COLO829 (cell line): ENCODE data around the gene ARL4C.

Source experiments
- DNase-seq: peaks from one replicate; pipeline ENCODE4 v3.0.0; 2012; ENCODE audit warnings: low spot score

The ARL4C gene

DNA sequence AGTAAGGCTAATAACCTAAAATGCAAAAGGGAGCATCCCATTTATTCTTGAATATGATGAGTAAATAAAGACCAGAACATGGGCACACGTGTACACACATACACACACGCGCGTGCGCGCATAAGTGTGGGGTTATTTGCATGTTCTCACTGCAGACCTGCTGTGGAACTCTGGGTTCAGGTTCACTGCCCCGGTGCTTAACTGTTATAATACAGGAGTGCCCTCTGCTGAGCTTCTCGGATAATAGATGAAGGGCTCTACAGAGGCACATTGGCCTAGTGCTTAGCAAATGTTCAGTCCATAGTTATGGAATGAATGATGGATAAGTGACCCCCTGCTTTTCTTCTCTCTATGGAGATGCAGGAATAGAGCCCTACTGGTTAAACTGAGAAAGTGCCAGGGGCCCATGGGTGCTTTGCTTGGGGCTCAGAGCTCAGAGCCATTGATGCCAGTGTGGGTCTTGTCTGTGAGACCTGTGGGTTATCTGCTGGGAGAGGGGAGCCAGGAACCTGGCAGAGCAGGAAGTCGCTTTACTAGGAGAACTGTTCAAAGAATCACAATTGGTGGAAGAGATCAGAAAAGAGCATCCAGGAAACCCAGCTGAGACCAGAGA lies 3.6 kb upstream of the ARL4C start:
- peak; percentile 18 for DNase-seq

DNA sequence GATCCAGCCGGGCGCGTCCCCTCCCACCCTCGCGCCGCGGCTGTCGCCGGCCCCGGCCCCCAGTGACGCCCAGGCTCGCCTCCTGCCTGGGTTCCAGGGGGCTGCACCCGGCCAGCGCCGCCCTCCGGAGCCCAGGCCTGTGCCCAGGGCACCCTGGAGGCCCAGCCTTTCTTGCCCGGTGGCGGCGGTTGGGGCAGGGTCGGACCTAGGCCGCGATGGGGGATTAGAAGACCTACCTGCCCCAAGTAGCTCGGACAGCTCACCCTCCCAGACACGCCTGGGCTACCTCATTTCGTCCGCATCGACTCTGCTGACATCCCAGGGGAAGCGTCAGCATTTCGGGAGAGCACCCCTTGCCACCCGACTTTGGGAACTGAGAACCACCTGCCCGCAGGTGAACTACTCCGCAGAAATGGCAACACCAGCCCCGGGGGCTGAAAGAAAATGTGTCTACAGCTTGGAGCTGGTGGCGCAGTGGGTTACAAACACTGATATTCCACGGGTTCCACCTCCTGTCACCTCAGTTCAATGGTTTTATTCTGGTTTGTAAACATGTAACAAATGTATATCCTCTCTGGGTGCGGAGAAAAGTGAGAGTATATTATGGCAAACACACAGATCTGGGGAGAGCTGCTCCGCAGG lies 834 bp upstream of the ARL4C start:
- no peak for DNase-seq

- DNase-seq, result no peak
Measured at GRCh38 chr2:234496055-234496834, 636 bp downstream of the ARL4C start.

- DNase-seq, result no peak
Measured at GRCh38 chr2:234495251-234496054, 1.4 kb downstream of the ARL4C start.

DNA sequence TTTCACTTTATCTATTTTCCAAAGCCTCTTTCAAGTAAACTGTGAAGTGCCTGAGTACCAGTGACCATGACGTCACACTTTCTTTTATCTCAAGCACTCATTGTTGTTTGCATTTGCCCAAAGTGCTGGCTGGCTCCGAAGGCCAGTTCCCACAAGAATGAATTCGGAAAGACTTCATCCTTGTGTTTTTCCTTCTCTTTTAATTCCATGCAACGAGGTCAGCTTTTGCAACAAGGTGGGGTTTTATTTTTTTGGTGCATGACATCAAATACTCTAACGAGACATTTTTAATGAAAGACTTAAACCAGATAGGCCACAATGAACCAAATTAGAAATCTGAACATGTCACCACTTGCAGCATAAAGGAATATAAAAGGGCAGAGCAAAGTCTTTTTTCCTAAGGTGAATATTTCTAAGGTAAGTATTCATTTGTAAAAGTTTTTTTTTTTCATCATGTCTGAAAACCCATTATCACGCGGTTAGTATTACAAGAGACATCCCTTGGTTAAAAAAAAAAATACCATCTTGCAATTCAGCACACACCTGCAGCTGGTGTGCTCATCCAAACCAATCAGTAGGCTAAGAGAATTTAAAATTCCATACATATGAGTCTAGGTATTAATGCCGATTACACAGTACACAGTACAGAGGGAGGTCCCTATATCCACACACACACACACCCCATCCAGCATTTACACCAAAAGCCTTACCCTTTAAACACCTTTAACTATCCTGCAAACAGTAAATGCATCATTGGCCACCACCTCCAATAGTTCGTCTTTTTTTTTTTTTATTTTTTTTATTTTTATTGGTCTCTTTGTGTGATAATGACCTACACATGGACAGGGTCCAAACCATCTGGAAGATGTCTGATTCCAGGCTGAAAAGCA lies 2.3 kb downstream of the ARL4C start:
- DNase-seq, result no peak

GRCh38 chr2:234493796-234494195 lies 3.1 kb downstream of the ARL4C start:
- no peak for DNase-seq

GRCh38 chr2:234492717-234493485 lies 4.0 kb downstream of the ARL4C start:
- no peak for DNase-seq

DNA sequence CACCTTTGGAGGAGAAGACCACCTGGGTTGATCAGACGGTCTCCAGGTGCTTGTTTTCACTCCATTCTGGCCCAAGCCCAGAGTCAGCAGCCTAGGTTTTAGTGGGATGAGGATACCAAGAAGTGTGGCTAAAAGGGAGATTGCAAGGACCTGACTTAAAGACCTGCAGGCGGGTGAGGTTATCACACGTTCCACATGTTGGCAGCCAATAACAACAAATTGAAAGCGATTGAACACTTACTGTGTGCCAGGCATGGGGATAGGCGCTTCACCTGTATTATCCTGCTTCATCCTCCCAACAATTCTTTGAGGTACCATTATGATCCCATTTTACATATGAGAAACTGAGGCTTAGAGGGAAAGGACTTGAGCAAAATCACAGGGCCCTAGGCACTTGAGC lies 5.0 kb downstream of the ARL4C start:
- DNase-seq, result no peak

DNA sequence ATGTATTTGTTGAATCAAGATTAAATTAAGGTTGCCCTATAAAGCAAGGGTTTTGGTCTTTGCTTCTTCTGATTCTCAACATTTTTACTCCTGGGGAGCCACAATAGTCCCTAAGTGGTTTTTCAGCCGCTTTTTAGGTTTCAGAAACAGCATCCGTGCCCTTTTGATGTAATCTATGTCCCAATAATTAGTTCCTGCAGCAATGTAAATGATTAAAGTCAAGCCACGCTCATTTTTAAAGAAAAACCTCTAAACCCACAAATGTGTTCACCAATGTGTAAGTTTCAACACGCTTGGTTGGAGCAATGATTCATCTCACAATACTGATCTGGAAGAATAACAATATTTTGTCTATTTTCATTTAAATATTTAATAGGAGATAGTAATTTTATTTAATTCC lies 5.6 kb downstream of the ARL4C start:
- no peak for DNase-seq

DNA sequence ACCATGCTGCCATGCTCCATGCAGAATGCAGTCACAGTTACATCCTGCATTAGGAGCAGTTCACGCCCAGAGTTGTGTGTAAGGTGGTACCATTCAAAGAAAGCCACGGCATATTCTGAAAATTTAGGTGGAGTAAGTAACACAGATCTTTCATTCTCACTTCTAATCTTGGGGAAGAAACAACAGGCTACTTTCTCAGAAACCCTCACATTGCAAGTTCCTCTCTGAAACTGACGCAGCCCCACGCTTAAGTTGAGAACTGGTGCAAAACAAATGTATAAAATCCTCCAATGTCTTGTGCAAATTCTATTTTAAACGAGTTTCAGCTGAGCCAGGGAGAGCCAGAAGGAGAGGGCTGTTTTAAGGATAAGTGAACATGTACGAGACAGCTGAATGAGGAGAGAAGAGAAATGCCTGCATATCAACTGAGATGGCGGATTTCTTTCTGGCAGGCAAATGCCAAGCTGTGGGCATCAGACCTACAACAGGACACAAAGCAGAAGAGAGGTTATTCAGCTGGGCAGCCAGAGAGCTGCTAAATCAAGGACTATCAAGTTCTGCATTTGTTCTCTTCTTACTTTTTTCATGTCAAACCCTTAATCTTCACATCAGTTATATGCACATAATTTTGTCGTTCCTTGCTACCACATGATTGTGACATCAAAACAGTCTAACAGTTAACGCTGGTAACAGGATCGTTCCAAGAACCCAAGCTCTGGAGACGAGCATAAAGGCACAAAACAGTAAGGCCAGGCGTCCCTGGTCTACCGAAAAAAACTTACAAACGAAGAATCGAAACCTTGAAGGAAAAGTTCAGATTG lies 6.4 kb downstream of the ARL4C start:
- DNase-seq, result no peak

- DNase-seq, result no peak
Measured at GRCh38 chr2:234488913-234489451, 7.9 kb downstream of the ARL4C start.

DNA sequence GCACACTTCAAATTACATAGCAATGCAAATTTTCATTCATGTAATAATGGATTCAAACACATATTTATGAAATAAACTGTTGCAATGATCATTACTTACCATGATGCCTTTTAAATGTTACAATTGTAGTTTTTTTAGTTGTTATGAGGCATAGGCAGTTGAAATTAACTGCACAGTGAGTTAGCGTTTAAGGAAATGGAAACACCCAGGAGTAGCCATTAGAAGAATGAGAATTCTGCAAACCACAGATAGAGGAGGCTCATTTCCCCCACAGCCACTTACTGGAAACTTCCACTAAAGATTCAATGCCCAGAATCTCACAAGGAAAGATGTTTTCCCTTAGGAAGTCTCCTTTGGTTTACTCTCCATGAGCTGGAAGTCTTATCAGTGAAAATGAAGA lies 8.4 kb downstream of the ARL4C start:
- DNase-seq, result no peak

DNA sequence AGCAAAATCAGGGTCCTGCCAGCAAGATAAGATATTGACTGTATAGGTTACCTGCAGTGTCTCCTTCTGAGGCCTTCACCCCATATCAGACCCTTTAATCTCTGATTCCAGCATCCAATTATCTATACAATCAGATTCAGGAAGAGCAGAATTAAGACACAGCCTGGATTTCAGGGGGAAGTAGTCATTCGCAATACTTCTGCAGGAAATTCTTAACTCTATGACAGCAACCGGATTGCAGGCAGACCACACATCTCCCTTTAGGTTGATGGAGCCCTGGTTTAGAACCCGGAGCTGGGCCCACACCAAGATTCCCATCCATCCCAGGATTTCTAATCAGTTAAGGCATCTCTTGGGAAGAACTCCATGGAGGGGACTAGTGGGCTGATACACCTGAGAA lies 9.5 kb downstream of the ARL4C start:
- DNase-seq, result no peak

- no peak for DNase-seq
Measured at GRCh38 chr2:234483568-234484251, 13.2 kb downstream of the ARL4C start.

DNA sequence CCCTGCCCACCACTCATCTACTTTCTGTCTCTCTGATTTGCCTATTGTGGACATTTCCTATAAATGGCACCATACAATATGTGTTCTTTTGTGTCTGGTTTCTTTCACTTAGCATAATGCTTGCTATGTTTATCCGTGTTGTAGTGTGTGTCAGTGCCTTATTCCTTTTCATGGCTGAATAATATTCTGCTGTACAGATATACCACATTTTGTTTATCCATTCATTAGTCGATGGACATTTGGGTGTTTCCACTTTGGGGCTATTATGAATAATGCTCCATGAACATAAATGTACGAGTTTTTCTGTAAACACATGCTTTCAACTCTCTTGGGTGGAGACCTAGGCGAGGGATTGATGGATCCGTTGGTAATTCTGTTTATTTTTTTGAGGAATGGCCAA lies 15.6 kb downstream of the ARL4C start:
- no peak for DNase-seq

DNA sequence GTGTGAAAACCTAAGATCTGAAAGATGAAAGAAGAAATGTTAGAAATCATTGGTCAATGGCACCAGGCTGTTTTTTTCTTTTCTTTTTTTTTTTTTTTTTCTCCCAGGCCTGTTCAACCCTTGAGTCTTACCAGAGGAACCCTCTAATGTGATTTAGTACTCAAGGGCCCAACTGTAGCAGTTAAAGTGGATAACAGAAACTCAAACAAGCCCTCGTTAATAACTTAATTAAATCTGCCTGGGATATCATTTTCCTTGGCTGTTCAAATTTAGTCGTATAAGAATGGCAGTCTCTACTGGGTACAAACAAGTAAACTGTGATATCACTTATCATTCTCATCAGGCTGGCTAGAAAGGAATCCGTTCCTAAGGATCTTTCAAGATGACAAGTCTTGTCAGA lies 16.5 kb downstream of the ARL4C start:
- DNase-seq, result no peak

DNA sequence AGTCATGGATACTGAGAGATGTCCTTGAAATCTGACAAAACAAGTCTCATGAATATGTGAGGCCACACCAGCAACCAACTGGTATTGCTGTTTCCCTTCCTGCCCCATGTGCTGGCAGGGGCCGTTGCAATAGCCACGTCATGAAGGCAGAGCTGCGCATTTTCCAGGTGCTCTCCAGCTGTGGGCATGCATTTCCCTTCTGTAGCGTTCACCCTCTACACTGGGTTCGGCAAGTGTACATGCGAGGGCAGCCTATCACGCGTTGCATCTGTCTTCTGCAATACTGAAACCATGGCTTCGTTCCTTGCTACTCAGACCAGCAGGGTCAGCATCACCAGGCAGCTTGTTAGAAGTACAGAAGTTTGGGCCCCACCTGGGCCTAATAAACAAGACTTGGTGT lies 17.4 kb downstream of the ARL4C start:
- DNase-seq, result no peak

- no peak for DNase-seq
Measured at GRCh38 chr2:234478121-234478858, 18.6 kb downstream of the ARL4C start.
